Endodermal cell (in vitro differentiated cells): ENCODE data around the gene S100A8. TPM values are rescaled to one million over a fixed set of nuclear protein-coding genes. Genes with fewer than 3 reads are reported as not detected.

Source experiments
- DNase-seq: peaks from one replicate; pipeline ENCODE4 v3.0.0-alpha.2; 2017
- H3K27ac ChIP-seq: 2 replicates; pipeline ENCODE4 v1.5.1; 2013; ENCODE audit warnings: mild to moderate bottlenecking, low read depth, low read length, moderate library complexity
- H3K27me3 ChIP-seq: 2 replicates; pipeline ENCODE4 v1.6.1; 2013; ENCODE audit warnings: mild to moderate bottlenecking, low read length, moderate library complexity; ENCODE audit not compliant: insufficient read depth, control insufficient read depth, poor library complexity, severe bottlenecking
- H3K36me3 ChIP-seq: 2 replicates; pipeline ENCODE4 v1.7.0; 2013; ENCODE audit warnings: mild to moderate bottlenecking, low read length, moderate library complexity; ENCODE audit not compliant: control insufficient read depth, insufficient read depth
- H3K4me1 ChIP-seq: one replicate; pipeline ENCODE4 v1.7.0; 2013; ENCODE audit warnings: low read length; ENCODE audit not compliant: control insufficient read depth, insufficient read depth
- H3K4me3 ChIP-seq: 2 replicates; pipeline ENCODE4 v1.5.1; 2013; ENCODE audit warnings: mild to moderate bottlenecking, low read length, moderate library complexity
- H3K9ac ChIP-seq: 2 replicates; pipeline ENCODE4 v1.6.1; 2013; ENCODE audit warnings: mild to moderate bottlenecking, low read length, moderate library complexity; ENCODE audit not compliant: poor library complexity, severe bottlenecking; ENCODE audit errors: extremely low read depth
- H3K9me3 ChIP-seq: 2 replicates; pipeline ENCODE4 v1.6.1; 2013; ENCODE audit warnings: mild to moderate bottlenecking, low read length, moderate library complexity; ENCODE audit not compliant: control insufficient read depth
- H3K27ac Mint-ChIP-seq: 2 replicates; pipeline ENCODE4 v1.8.0; 2020; ENCODE audit warnings: mixed read lengths
- H3K27me3 Mint-ChIP-seq: 2 replicates; pipeline ENCODE4 v1.8.0; 2021; ENCODE audit warnings: mild to moderate bottlenecking, mixed read lengths; ENCODE audit not compliant: insufficient read depth
- H3K36me3 Mint-ChIP-seq: 2 replicates; pipeline ENCODE4 v1.8.0; 2020; ENCODE audit warnings: low read depth, mixed read lengths
- H3K4me1 Mint-ChIP-seq: 2 replicates; pipeline ENCODE4 v1.8.0; 2020; ENCODE audit warnings: mixed read lengths
- H3K4me3 Mint-ChIP-seq: 2 replicates; pipeline ENCODE4 v1.8.0; 2020; ENCODE audit warnings: mild to moderate bottlenecking, moderate library complexity, mixed read lengths
- H3K9me3 Mint-ChIP-seq: 2 replicates; pipeline ENCODE4 v1.8.0; 2020; ENCODE audit warnings: mild to moderate bottlenecking, mixed read lengths
- WGBS, 2 experiments: methylation state at CpG; one replicate each; pipeline versions ENCODE4 v1.1.5 to v1.1.7; 2013; ENCODE audit warnings: missing lambda C conversion rate in 2 of 2, mixed read lengths in 1 of 2; ENCODE audit not compliant: insufficient coverage in 1 of 2, insufficient read length in 1 of 2; 5-methylcytosine and 5-hydroxymethylcytosine counted together
- total RNA-seq, 2 donors: library from RNA; stranded (reverse); fragmentation: NEBNext Ultra II Directional in 1 of 2; extraction: Animal tissue kit (Norgen Biotek cat#: 25700) in 1 of 2; gene quantifications; 2 replicates in 1 of 2; 3 replicates in 1 of 2; pipeline ENCODE4 v1.2.1, GENCODE V29; 2021
- TF ChIP-seq, protein P1 (sequence below): fragments of 200-600 bp; sonication (generic); conservative IDR thresholded peaks from 2 replicates; pipeline ENCODE4 v1.5.0; 2021; ENCODE audit warnings: antibody characterized with exemption, mild to moderate bottlenecking

Gene S100A8
- total RNA-seq, 2 donors from 2014 or later = not detected

DNA sequence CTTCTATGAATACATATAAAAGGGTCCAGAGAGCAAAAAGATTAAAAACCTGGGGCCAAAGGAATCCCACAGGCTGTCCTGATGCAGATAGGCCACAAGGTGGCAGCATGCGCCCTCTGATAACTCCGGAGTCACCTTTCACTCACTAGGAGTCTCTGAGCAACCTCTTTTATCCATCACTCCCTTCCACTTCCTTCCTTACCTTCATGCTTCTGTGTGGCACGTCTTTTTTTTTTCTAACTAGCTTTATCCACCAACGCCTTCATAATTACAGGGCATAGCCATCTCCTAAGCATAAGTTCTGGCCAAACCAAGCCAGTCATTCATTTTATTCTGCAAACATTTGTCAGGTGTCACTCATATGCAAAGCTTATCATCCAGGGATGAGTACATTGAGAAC lies 38.4 kb downstream of the S100A8 start:
- Histone ChIP-seq H3K4me3 (no peak overlapping the region), H3K9me3 (no peaks in the 10 kb centered on the region), H3K9ac (no peak overlapping the region), H3K4me1 (no peaks in the 10 kb centered on the region), H3K27ac (no peak overlapping the region), H3K36me3 (no peaks in the 10 kb centered on the region), H3K27me3 (no peaks in the 10 kb centered on the region)
- TF ChIP-seq, protein P1, sequence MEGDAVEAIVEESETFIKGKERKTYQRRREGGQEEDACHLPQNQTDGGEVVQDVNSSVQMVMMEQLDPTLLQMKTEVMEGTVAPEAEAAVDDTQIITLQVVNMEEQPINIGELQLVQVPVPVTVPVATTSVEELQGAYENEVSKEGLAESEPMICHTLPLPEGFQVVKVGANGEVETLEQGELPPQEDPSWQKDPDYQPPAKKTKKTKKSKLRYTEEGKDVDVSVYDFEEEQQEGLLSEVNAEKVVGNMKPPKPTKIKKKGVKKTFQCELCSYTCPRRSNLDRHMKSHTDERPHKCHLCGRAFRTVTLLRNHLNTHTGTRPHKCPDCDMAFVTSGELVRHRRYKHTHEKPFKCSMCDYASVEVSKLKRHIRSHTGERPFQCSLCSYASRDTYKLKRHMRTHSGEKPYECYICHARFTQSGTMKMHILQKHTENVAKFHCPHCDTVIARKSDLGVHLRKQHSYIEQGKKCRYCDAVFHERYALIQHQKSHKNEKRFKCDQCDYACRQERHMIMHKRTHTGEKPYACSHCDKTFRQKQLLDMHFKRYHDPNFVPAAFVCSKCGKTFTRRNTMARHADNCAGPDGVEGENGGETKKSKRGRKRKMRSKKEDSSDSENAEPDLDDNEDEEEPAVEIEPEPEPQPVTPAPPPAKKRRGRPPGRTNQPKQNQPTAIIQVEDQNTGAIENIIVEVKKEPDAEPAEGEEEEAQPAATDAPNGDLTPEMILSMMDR = peak; percentile 98
- 0% methylated on average over 2 to 4 of the region's 4 CpGs for WGBS, 2 experiments
- DNase-seq = peak; percentile 81
- Mint-ChIP-seq H3K4me3 (no peak overlapping the region), H3K36me3 (no peaks in the 10 kb centered on the region), H3K9me3 (no peaks in the 10 kb centered on the region), H3K27me3 (peaks cover 17% of the 10 kb centered on the region), H3K4me1 (peaks cover 14% of the 10 kb centered on the region), H3K27ac (no peak overlapping the region)

DNA sequence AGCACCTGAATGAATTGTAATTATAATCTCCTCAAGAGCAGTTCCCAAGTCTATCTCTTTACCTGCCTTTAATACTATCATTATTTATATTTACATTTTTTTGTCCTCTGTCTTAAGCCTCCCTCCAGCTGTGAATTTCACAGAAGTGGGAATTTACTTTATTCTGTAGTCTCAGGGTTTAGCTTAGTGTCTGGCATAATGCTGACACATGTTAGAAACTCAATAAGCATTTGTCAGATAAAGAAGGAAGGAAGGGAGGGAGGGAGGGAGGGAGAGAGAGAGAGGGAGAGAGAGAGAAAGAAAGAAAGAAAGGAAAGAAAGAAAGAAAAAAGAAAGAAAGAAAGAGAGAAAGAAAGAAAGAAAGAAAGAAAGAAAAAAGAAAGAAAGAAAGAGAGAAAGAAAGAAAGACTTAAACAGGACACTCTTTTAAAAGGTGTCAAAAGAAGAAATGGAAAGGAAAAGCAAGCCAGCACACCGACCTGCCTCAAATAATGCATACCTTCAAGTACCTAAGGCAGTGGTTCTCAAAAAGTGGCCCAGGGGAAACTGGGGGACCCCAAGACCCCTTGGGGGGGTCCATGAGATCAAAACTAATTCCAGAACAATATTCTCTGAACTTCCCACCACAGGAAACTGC lies 40.4 kb downstream of the S100A8 start:
- no peaks in the 10 kb centered on the region for H3K36me3 ChIP-seq
- H3K27me3 ChIP-seq = no peaks in the 10 kb centered on the region
- no peak overlapping the region for H3K27ac ChIP-seq
- H3K9me3 ChIP-seq = no peaks in the 10 kb centered on the region
- Mint-ChIP-seq H3K27me3 (peaks cover 20% of the 10 kb centered on the region), H3K27ac (no peak overlapping the region), H3K36me3 (no peaks in the 10 kb centered on the region), H3K4me3 (no peak overlapping the region), H3K9me3 (no peaks in the 10 kb centered on the region), H3K4me1 (peaks cover 14% of the 10 kb centered on the region)
- H3K9ac ChIP-seq = no peak overlapping the region
- WGBS, 2 experiments = 41% methylated on average over 1 of the region's 1 CpG; no CpG with 5 or more reads in 1 of the 2 experiments
- peak; percentile 21 for DNase-seq
- TF ChIP-seq, protein P1 = no peak
- H3K4me1 ChIP-seq = no peaks in the 10 kb centered on the region
- H3K4me3 ChIP-seq = no peak overlapping the region

DNA sequence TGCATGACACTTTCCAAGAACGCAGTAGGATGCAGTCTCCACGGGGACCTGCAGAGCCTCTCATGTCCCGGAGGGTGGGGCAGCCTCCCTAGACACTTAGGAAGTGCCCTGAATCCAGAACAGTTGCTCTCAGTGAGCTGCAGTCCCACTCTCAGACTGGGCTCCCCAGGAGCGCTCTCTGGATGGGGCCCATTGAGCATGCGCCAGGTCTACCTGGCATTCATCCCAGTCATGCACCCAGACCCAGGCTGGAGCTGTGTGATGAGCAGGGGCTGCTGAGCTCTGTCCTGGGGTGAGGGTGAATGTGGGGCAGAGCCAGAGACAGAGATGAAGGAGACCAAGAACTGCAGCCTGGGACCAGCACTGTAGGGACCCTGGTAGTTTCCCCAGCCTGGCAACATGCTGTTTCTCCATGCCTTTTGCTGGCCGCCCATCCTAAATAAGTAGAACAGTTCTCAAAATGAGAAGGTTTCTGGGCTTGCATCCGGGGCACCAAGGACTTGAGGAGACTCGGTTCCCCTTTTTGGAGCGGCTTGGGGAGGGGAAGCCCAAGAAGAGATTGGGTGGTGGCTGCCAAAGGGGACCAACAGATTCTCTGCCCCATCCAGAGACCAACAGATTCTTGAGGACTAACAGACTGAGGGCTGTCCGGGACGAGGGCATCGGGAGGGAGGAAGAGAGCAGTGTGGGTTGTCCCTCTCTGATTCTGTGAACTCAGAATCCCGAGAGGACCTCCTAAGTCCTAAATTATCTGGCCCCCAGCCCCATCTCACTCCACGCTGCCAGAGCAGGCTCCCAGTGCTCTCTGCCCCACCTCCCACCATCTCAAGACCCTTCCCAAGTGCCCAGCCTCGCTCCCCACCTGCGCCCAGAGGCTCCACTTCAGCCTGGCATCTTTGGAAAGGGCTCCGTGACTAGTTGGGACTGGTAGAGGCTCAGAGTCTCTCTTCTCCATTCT lies 41.2 kb downstream of the S100A8 start:
- no peaks in the 10 kb centered on the region for H3K9me3 Mint-ChIP-seq
- peaks cover 20% of the 10 kb centered on the region for H3K27me3 Mint-ChIP-seq
- TF ChIP-seq, protein P1 = no peak
- H3K36me3 Mint-ChIP-seq = no peaks in the 10 kb centered on the region
- Histone ChIP-seq H3K4me1 (peaks cover 2% of the 10 kb centered on the region), H3K9ac (no peak overlapping the region), H3K27ac (no peak overlapping the region), H3K36me3 (no peaks in the 10 kb centered on the region), H3K9me3 (no peaks in the 10 kb centered on the region), H3K27me3 (no peaks in the 10 kb centered on the region), H3K4me3 (no peak overlapping the region)
- H3K27ac Mint-ChIP-seq = no peak overlapping the region
- H3K4me3 Mint-ChIP-seq = no peak overlapping the region
- 72 to 77% methylated on average over 11 to 17 of the region's 17 CpGs for WGBS, 2 experiments
- H3K4me1 Mint-ChIP-seq = peaks cover 16% of the 10 kb centered on the region
- DNase-seq = peak; percentile 39
